Upper lobe of left lung (tissue), 4 donors: ENCODE data around the gene INCENP.

Experiments
- CTCF ChIP-seq, 6 experiments: fragments of 450-650 bp in 4 of 6; fragments of 200-600 bp in 2 of 6; sonication (generic) in 2 of 6; IDR thresholded peaks; one replicate each; pipeline ENCODE4 v1.5.1; 2016 to 2019; ENCODE audit warnings: antibody characterized with exemption in 6 of 6
- POLR2A ChIP-seq, 4 donors: fragments of 450-650 bp; IDR thresholded peaks; one replicate each; pipeline ENCODE4 v1.5.1; 2016 to 2017; ENCODE audit warnings: antibody characterized with exemption in 4 of 4, mild to moderate bottlenecking in 2 of 4
- POLR2AphosphoS5 ChIP-seq, 2 donors: sonication (generic); formaldehyde crosslinking; IDR thresholded peaks; one replicate each; pipeline ENCODE4 v1.5.1; 2017; ENCODE audit warnings: antibody characterized with exemption in 2 of 2

- TF ChIP-seq POLR2A (IDR thresholded peaks at IDR 0.05) (no peak), CTCF (IDR thresholded peaks at IDR 0.05) (no peak), POLR2AphosphoS5 (IDR thresholded peaks at IDR 0.05) (no peak)
These were observed 639 bp downstream of the INCENP start for GRCh38 chr11:62124186-62125113.
